Liver (tissue), 9 donors: Measurements from ENCODE around the gene VWA3B. TPM values are rescaled to one million over a fixed set of nuclear protein-coding genes. Genes with fewer than 3 reads are reported as not detected.

ENCODE experiments used
- DNase-seq: peaks from one replicate; pipeline ENCODE4 v3.0.0-alpha.2; 2017; ENCODE audit warnings: low spot score
- H3K27ac ChIP-seq, 2 donors: one replicate each; pipeline ENCODE4 v1.7.0; 2013; ENCODE audit warnings: inconsistent platforms in 2 of 2, low read length in 2 of 2, control low read depth in 1 of 2, low read depth in 1 of 2, mild to moderate bottlenecking in 1 of 2
- H3K27me3 ChIP-seq, 4 donors: one replicate each; pipeline versions ENCODE4 v1.6.1 to v1.7.0; 2013; ENCODE audit warnings: low read length in 3 of 4, inconsistent platforms in 1 of 4, mild to moderate bottlenecking in 1 of 4, moderate library complexity in 1 of 4; ENCODE audit not compliant: control insufficient read depth in 4 of 4, insufficient read depth in 4 of 4
- H3K36me3 ChIP-seq, 4 donors: one replicate each; pipeline versions ENCODE4 v1.6.1 to v1.7.0; 2013; ENCODE audit warnings: low read length in 3 of 4, mild to moderate bottlenecking in 3 of 4, low read depth in 1 of 4, moderate library complexity in 1 of 4; ENCODE audit not compliant: control insufficient read depth in 4 of 4, insufficient read depth in 3 of 4
- H3K4me1 ChIP-seq, 4 donors: one replicate each; pipeline versions ENCODE4 v1.6.1 to v1.7.0; 2013; ENCODE audit warnings: low read length in 3 of 4, mild to moderate bottlenecking in 3 of 4, moderate library complexity in 1 of 4; ENCODE audit not compliant: control insufficient read depth in 4 of 4, insufficient read depth in 4 of 4
- H3K4me3 ChIP-seq, 3 donors: one replicate each; pipeline versions ENCODE4 v1.6.1 to v1.7.0; 2013; ENCODE audit warnings: low read length in 3 of 3, control low read depth in 1 of 3, low read depth in 1 of 3, mild to moderate bottlenecking in 1 of 3
- H3K9ac ChIP-seq, 2 donors: one replicate each; pipeline ENCODE4 v1.7.0; 2013; ENCODE audit warnings: low read length in 2 of 2, mild to moderate bottlenecking in 2 of 2, moderate library complexity in 2 of 2, control low read depth in 1 of 2, low read depth in 1 of 2
- H3K9me3 ChIP-seq, 4 donors: one replicate each; pipeline versions ENCODE4 v1.6.1 to v1.7.0; 2013; ENCODE audit warnings: low read length in 3 of 4; ENCODE audit not compliant: control insufficient read depth in 4 of 4
- CTCF ChIP-seq: fragments of 150-350 bp; IDR thresholded peaks from 2 replicates; pipeline ENCODE4 v1.5.1; 2017; ENCODE audit warnings: improper control_type of control experiment, low read depth, low read length; ENCODE audit not compliant: missing input control
- EGR1 ChIP-seq, 2 donors: IDR thresholded peaks; 2 replicates each; pipeline ENCODE4 v1.6.1; 2016 to 2018; ENCODE audit warnings: antibody characterized with exemption in 2 of 2, low read depth in 2 of 2
- FOXA1 ChIP-seq: IDR thresholded peaks from 2 replicates; pipeline ENCODE4 v1.6.1; 2016; ENCODE audit warnings: antibody characterized with exemption
- FOXA2 ChIP-seq: IDR thresholded peaks from 2 replicates; pipeline ENCODE4 v1.6.1; 2016; ENCODE audit warnings: antibody characterized with exemption
- GABPA ChIP-seq, 2 donors: IDR thresholded peaks in 1 of 2; conservative IDR thresholded peaks in 1 of 2; 2 replicates each; pipeline ENCODE4 v1.6.1; 2016; ENCODE audit warnings: antibody characterized with exemption in 2 of 2, mild to moderate bottlenecking in 1 of 2, moderate library complexity in 1 of 2
- HNF4A ChIP-seq, 2 donors: conservative IDR thresholded peaks; 2 replicates each; pipeline ENCODE4 v1.6.1; 2016; ENCODE audit warnings: antibody characterized with exemption in 2 of 2, mild to moderate bottlenecking in 2 of 2
- HNF4G ChIP-seq: IDR thresholded peaks from 2 replicates; pipeline ENCODE4 v1.6.1; 2016; ENCODE audit warnings: antibody characterized with exemption
- JUND ChIP-seq, 2 donors: IDR thresholded peaks; 2 replicates each; pipeline ENCODE4 v1.6.1; 2016; ENCODE audit warnings: antibody characterized with exemption in 2 of 2
- NR2F2 ChIP-seq: IDR thresholded peaks from 2 replicates; pipeline ENCODE4 v1.6.1; 2016; ENCODE audit warnings: antibody characterized with exemption
- RAD21 ChIP-seq, 2 donors: IDR thresholded peaks; 2 replicates each; pipeline ENCODE4 v1.6.1; 2016; ENCODE audit warnings: antibody characterized with exemption in 2 of 2, mild to moderate bottlenecking in 2 of 2
- SP1 ChIP-seq: IDR thresholded peaks from 2 replicates; pipeline ENCODE4 v1.6.1; 2018; ENCODE audit warnings: antibody characterized with exemption, mild to moderate bottlenecking
- TAF1 ChIP-seq: conservative IDR thresholded peaks from 2 replicates; pipeline ENCODE4 v1.6.1; 2016; ENCODE audit warnings: antibody characterized with exemption, mild to moderate bottlenecking
- YY1 ChIP-seq: IDR thresholded peaks from 2 replicates; pipeline ENCODE4 v1.6.1; 2016; ENCODE audit warnings: antibody characterized with exemption, mild to moderate bottlenecking
- WGBS: extraction: QIAGEN DNeasy Blood & Tissue Kit; methylation state at CpG from one replicate; pipeline ENCODE4 v1.1.7; 2013; 5-methylcytosine and 5-hydroxymethylcytosine counted together
- polyA plus RNA-seq, 2 donors: library from polyadenylated mRNA; stranded (reverse) in 1 of 2; unstranded in 1 of 2; fragments of 200-250 nt in 1 of 2; fragments of >200 nt in 1 of 2; fragmentation: Nextera tagmentation in 1 of 2; extraction: Ambion mirVana in 1 of 2; gene quantifications; one replicate each; pipeline versions ENCODE4 v1.2.1 to v1.2.3, GENCODE V29; 2013 to 2015
- total RNA-seq, 2 donors: library from RNA; depleted of rRNA; stranded (reverse); fragments of >200 nt; gene quantifications; one replicate each; pipeline ENCODE4 v1.2.3, GENCODE V29; 2014
- TF ChIP-seq, protein P1 (sequence below): IDR thresholded peaks from 2 replicates; pipeline ENCODE4 v1.6.1; 2016; ENCODE audit warnings: antibody characterized with exemption, mild to moderate bottlenecking
- TF ChIP-seq, protein P2 (sequence below): IDR thresholded peaks from 2 replicates; pipeline ENCODE4 v1.6.1; 2016; ENCODE audit warnings: antibody characterized with exemption
- TF ChIP-seq, protein P3 (sequence below): IDR thresholded peaks from 2 replicates; pipeline ENCODE4 v1.6.1; 2016; ENCODE audit warnings: antibody characterized with exemption
- donor health status: healthy.
- donor health status: healthy.
- donor health status: healthy.
- donor health status: healthy.
- donor health status: healthy.

The VWA3B gene
- total and polyA plus RNA-seq, 4 donors: 0.08 TPM; not detected in 3

GRCh38 chr2:98216616-98217015 lies 129.6 kb downstream of the VWA3B start:
- Histone ChIP-seq H3K36me3 (no peaks in the 10 kb centered on the region), H3K4me1 (no peaks in the 10 kb centered on the region), H3K27ac (no peak overlapping the region), H3K9me3 (peaks cover 0 to 5% (median 2%) of the 10 kb centered on the region in 4 donors), H3K27me3 (peaks cover 0 to 3% (median 0%) of the 10 kb centered on the region in 4 donors), H3K9ac (no peak overlapping the region), H3K4me3 (no peak overlapping the region)
- TF ChIP-seq, protein P1, sequence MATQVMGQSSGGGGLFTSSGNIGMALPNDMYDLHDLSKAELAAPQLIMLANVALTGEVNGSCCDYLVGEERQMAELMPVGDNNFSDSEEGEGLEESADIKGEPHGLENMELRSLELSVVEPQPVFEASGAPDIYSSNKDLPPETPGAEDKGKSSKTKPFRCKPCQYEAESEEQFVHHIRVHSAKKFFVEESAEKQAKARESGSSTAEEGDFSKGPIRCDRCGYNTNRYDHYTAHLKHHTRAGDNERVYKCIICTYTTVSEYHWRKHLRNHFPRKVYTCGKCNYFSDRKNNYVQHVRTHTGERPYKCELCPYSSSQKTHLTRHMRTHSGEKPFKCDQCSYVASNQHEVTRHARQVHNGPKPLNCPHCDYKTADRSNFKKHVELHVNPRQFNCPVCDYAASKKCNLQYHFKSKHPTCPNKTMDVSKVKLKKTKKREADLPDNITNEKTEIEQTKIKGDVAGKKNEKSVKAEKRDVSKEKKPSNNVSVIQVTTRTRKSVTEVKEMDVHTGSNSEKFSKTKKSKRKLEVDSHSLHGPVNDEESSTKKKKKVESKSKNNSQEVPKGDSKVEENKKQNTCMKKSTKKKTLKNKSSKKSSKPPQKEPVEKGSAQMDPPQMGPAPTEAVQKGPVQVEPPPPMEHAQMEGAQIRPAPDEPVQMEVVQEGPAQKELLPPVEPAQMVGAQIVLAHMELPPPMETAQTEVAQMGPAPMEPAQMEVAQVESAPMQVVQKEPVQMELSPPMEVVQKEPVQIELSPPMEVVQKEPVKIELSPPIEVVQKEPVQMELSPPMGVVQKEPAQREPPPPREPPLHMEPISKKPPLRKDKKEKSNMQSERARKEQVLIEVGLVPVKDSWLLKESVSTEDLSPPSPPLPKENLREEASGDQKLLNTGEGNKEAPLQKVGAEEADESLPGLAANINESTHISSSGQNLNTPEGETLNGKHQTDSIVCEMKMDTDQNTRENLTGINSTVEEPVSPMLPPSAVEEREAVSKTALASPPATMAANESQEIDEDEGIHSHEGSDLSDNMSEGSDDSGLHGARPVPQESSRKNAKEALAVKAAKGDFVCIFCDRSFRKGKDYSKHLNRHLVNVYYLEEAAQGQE: no peak
- TF ChIP-seq JUND (IDR thresholded peaks at IDR 0.05) (no peak), EGR1 (IDR thresholded peaks at IDR 0.05; ENCODE audit: low read depth in 2 of 2) (no peak), TAF1 (no peak), CTCF (no peak), NR2F2 (no peak), HNF4G (no peak), GABPA (IDR thresholded peaks at IDR 0.05 in 1 of 2, conservative IDR thresholded peaks at IDR 0.05 in 1 of 2) (no peak), FOXA1 (no peak), RAD21 (IDR thresholded peaks at IDR 0.05) (no peak), YY1 (no peak), SP1 (no peak)
- TF ChIP-seq, protein P2, sequence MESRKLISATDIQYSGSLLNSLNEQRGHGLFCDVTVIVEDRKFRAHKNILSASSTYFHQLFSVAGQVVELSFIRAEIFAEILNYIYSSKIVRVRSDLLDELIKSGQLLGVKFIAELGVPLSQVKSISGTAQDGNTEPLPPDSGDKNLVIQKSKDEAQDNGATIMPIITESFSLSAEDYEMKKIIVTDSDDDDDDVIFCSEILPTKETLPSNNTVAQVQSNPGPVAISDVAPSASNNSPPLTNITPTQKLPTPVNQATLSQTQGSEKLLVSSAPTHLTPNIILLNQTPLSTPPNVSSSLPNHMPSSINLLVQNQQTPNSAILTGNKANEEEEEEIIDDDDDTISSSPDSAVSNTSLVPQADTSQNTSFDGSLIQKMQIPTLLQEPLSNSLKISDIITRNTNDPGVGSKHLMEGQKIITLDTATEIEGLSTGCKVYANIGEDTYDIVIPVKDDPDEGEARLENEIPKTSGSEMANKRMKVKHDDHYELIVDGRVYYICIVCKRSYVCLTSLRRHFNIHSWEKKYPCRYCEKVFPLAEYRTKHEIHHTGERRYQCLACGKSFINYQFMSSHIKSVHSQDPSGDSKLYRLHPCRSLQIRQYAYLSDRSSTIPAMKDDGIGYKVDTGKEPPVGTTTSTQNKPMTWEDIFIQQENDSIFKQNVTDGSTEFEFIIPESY: no peak
- TF ChIP-seq, protein P3, sequence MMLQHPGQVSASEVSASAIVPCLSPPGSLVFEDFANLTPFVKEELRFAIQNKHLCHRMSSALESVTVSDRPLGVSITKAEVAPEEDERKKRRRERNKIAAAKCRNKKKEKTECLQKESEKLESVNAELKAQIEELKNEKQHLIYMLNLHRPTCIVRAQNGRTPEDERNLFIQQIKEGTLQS: no peak
- 51% methylated on average over 4 of the region's 4 CpGs for WGBS
- DNase-seq: no peak

DNA sequence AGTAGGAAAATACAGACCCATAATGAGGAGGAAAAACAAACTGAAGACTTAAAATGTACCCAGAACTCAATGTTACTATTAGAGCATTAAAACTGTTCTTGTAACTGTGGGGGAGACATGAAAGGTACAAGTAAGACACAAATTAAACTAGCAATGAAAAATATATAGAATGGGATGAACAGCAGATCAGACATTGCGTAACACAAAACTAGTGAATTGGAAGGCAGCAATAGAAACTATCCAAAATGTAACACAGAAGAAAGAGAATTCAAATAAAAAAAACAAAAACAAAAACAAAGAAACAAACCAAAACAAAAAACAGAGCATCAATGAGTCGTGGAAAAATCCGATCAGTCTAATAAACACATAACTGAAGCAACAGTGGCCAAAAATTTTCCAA lies 132.2 kb downstream of the VWA3B start:
- H3K4me1 ChIP-seq: no peaks in the 10 kb centered on the region
- no peak overlapping the region for H3K27ac ChIP-seq
- H3K36me3 ChIP-seq: no peaks in the 10 kb centered on the region
- DNase-seq: no peak
- H3K27me3 ChIP-seq: no peaks in the 10 kb centered on the region
- peaks cover 0 to 5% (median 2%) of the 10 kb centered on the region in 4 donors for H3K9me3 ChIP-seq
- no peak overlapping the region for H3K4me3 ChIP-seq
- WGBS: 95% methylated on average over 3 of the region's 3 CpGs
- H3K9ac ChIP-seq: no peak overlapping the region
- TF ChIP-seq RAD21 (IDR thresholded peaks at IDR 0.05) (no peak), HNF4A (conservative IDR thresholded peaks at IDR 0.05) (no peak), NR2F2 (no peak), FOXA2 (no peak), TAF1 (no peak), SP1 (no peak), FOXA1 (no peak), GABPA (IDR thresholded peaks at IDR 0.05 in 1 of 2, conservative IDR thresholded peaks at IDR 0.05 in 1 of 2) (no peak), YY1 (no peak), JUND (IDR thresholded peaks at IDR 0.05) (no peak), CTCF (no peak)
- TF ChIP-seq, protein P2: no peak
- TF ChIP-seq, protein P3: no peak
